COLO829 (cell line): ENCODE measurements around the gene SCML1.
"Not testable (repeated sequence)": the region's sequence is repeated elsewhere in the genome, so short reads cannot be mapped to it uniquely, and the experiment has no call there.

Source experiments
- DNase-seq: peaks from one replicate; pipeline ENCODE4 v3.0.0; 2012; ENCODE audit warnings: low spot score

The SCML1 gene

DNA sequence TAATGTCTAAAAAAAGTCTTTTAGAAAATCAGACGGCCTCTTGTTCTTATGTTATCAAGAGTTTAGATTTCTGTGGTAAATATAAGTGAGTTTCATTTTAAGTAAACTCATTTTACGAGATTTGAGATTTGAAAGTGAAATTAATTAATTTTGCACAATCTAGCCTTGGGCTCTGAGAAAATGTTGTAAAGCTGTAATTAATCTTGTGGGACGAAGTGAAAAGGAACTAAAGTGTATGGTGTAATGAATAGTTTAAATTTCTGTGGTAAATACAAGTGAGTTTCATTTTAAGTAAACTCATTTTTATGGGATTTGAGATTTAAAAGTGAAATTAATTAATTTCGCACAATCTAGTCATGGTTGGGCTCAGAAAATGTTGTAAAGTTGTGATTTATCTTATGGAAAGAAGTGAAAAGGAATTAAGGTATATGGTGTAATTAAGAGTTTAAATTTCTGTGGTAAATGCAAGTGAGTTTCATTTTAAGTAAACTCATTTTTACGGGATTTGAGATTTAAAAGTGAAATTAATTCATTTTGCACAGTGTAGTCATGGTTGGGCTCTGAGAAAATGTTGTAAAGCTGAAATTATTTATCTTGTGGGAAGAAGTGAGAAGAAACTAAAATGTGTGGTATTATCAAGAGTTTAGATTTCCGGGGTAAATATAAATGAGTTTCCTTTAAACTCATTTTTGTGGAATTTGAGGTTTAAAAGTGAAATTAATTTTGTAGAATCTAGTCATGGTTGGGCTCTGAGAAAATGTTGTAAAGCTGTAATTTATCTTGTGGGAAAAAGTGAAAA lies 1.6 kb downstream of the SCML1 start:
- DNase-seq, result no peak

DNA sequence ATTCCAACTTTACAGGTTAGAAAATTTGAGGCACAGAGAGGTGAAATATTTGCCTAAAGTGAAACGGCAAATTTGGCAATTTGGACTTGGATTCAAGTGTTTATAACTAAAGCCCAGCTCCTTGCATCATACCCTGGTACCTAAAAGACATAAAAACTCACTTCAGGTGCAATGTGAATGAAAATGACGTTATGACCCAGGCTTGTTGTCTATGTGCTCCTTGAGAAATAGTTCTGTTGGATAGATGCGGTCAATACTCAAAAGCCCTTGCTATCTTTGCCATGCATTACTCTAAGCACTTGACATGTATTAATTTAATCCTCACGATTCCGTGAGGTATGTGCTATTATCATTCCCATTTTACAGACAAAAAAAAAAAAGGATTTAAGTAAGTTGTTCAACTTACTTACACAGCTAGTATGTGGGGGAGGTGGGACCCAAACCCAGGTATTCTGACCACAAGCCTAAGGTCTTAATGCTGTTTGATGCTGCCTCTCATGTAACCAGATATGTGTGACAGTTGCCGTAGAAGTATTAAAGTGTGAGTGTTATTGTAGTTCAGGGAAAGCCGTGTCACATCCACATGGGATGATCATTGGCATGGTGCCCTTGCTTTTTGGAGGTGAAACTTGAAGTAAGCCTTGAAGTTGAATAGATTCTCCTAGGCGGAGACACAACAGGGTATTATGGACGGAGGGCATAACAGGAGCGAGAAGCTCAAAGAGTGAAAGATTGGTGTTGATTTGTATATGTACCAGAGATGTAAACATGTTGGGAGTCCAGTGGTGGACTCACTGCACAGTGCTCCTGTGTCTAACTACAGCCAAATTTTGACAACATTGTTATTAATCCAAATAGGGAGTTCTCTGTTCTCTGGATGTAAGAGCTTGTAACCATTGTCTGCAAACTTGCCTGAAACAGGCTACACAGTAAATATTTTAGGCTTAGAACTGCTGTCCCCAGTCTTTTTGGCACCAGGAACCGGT lies 3.1 kb downstream of the SCML1 start:
- DNase-seq, result no peak

DNA sequence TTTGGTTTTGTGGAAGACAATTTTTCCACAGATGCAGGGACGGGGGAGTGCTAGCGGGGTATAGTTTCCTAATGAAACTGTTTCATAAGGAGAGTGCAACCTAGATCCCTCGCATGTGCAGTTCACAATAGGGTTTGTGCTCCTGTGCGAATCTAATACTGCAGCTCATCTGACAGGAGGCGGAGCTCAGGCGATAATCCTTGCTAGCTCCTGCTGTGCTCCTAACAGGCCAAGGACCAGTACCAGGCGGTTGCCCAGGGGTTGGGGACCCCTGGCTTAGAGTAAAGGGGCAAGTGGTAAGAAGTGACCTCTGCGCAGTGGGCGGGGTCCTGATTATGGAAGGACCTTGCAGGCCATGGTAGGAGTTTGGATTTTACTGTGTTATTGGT lies 3.8 kb downstream of the SCML1 start:
- no peak for DNase-seq

DNA sequence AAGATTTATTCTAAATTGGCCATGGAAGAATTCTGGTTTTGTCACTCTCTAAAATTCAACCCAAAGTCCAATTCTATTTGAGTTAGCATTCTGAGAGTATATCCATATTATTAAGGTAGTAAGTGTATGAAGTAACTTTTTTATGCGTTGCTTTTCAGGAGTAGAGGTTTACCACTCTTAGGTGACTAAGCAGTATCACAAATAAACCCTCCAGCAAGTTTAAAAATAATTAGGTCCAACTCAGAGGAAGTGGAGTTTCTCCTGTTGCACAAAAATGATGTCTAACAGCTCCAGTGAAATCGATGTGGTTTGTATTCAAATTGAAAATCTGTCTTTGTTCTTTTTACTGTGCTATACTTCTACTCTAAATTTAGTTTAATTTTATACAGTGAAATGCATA lies 6.6 kb downstream of the SCML1 start:
- no peak for DNase-seq

DNA sequence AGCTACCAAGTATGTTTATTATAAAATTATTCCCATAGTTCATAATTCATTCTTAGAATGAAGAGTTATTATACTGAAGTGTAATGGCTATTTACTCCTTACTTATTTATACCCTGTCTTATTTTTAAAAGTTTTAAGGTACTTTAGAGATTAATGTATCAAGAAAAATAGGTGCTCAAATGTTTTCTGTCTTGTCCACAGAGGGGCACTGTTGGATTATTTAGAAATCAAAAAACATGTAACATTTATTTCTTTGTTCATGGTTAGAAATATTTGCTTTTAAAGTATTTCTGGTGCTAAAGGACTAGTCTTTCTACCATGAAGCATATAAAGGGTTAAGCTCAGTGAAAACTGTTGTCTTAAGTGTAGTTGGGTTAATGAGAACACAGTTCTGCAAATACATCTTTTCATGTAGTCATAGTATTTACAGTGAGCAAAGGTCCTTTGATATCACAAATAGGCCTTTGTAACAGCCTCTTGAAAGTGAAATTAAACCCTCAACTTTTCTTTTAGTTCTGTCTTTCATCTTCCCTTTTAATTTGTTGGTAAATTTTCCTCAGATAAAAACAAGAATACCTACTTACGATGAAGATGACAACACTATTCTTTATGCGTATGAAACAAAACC lies 7.7 kb downstream of the SCML1 start:
- DNase-seq, result peak; percentile 28

DNA sequence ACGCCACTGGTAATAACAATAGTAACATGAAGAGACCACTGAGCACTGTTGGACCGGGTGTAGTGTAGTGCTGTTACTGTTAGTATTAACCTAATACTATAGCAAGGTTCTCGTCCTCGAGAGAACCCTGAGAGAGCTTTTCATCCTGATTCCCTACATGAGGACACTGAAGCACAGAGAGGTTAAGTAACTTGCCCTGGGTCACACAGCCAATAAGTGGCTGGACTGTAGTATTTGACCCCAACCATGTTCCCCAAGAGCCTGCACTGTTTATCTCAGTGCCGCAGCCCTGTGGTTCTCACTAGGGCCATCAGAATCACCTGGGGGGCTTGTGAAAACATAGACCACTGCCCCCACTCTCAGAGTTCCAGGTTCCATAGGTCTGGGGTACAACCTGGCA lies 10.4 kb downstream of the SCML1 start:
- no peak for DNase-seq

DNA sequence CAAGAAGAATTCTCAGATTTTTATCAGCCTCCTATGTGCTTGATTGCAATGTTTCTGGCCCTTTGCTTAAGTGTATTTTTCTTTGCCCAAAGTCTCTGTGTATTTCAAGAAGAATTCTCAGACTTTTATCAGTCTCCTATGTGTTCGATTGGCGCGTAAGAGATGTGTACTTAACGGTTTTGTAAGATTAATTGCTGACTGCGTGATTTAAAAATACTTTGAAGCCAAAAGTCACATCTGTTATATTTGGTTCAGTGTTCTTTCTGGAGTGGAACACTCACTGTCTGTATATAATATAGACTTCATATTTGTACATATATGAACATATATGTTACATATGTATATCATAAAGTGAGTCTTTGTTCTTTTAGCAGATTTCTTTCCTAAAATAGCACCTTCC lies 11.4 kb downstream of the SCML1 start:
- no peak for DNase-seq

DNA sequence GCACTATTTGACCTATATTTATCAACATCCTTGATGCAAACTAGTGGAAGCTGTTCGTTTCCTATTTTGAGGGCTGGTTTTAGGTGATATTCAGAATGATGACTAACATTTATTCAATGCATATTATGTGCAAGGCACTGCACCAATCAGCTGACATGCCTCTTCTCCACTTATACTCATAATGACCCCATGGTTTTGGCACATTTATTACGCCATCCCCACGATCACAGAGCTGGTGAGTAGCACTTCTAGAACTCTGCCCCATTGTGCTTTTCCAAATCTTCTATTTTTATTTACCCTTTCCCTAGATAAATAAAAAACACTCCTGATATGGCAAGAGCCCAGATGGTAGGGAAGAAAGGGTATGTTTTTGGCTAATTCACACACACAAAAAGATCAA lies 13.1 kb downstream of the SCML1 start:
- no peak for DNase-seq

DNA sequence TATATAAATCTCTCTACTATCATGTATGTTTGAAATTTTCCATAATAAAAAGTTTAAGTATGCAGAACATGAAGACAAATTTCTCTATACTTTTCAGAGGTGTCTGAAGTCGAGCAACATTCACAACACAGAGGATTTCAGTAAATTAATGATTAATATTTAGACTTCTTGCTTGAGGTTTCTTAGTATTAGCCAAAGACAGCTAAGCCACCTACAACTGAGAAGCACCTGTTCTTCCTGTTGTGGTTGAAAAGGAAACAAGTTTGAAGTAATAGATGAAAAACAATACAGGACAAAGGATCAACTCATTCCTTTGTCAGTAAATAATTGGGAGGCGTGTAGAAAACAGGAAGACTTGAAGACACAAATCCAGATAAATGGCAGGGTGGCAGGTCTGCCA lies 21.1 kb downstream of the SCML1 start:
- no peak for DNase-seq

DNA sequence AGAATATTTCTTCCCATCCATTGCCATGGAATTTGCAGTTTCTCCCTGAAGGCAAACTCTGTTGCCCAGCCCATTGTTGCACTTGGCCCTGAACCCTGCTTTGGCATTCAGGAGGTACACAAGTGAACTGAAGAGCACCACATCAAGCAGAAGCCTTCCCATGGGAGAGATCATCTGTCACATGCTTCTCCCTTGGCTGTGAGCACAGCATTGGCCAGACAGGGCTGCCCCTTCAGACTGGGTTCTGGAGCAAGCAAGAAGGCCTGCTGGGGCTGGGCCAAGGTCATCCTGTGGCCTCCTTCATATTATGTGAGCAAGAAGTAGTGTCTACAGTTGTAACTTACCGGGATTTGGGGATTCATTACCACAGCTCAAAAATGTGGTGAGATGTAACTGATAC lies 22.7 kb downstream of the SCML1 start:
- DNase-seq, result no peak

DNA sequence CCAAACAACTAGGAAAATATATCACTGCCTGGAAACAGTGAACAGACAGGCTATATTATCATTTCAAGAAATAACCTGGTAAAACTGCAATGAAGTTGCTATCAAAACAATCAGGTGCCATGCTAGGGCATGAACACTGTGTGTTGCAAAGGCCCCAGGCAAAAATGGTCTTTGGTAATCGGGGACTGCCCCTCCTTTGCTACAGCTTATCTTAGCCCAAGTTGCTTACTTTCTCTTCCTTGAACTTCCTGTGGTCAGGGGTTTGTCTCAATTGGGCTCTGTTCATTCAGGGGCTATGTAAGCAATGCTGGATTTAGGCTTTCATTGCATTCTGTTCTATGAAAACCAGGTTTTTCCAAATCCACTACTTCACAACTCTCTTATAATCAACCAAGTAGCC lies 30.4 kb downstream of the SCML1 start:
- DNase-seq, result no peak

DNA sequence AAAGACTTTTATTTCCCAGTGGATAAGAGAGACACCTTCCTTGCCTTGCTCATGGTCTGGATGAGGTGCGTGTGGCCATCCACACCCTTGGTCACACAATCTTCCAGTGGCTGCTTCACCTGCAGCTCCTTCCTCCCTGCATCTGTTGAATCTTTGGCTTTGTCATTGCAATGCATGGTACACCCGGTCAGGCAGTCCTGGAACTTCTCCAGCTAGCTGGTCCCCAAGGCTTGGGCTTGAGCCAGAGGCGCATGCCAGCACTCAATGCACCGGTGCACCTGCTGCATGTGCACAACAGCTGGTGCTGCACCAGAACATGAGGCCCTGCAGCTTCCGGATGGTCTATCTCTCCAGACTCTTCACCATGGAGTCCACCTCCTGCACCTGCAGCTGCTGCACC lies 31.7 kb downstream of the SCML1 start:
- DNase-seq, result no peak

DNA sequence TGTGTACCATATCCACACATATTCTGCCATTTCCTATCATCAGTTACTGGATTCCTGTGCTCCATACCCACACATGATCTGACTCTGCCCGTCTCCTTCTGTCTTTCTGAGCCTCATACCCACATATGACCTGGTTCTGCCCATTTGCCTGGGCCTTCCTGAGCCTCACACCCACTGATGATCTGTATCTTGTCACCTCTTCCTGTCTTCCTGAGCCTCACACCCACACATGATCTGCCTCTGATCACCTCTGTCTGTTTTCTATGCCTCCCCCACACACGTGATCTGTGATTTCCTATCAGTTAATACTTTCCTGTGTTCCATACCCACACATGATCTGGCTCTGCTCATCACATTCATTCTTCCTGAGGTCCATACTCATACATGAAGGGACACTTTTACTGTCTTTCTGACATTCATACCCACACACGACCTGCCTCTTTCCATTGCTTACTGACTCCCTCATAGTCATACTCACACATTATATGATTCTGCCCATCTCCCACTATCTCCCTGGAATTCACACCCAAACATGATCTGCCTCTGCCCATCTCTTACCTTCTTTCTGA lies 32.5 kb downstream of the SCML1 start:
- DNase-seq, result no peak

DNA sequence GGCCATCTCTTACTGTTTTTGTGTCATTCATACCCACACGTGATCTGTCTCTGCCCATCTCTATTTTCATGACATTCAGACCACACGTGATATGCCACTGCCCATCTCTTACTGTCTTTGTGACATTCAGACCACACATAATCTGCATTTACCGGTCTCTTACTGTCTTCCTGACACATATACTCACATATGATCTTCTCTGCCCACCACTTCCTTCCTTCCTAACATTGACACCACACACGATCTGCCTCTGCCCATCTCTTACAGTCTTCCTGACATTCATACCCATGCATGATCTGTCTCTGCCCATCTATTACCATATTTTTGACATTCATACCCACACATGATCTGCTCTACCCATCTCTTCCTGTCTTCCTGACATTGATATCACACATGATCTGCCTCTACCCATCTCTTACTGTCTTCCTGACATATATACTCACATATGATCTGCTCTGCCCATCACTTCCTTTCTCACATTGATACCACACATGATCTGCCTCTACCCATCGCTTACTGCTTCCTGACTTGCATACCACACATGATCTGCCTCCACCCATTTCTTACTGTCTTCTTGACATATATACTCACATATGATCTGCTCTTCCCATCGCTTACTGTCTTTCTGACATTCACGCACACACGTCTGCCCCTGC lies 36.1 kb downstream of the SCML1 start:
- no peak for DNase-seq

DNA sequence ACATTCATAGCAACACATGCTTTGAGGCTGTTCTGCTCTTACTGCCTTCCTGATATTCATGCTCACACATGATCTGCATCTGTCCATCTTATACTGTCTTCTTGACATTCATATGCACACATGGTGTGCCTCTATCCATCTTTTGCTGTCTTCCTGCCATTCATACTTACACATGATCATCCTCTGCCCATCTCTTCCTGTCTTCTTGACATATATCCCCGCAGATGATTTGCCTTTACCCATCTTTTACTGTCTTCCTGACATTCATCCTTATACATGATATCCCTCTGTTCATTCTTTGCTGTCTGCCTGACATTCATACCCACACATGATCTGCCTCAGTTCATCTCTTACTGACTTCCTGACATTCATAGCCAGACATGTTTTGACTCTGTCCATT lies 36.8 kb downstream of the SCML1 start:
- DNase-seq, result no peak

DNA sequence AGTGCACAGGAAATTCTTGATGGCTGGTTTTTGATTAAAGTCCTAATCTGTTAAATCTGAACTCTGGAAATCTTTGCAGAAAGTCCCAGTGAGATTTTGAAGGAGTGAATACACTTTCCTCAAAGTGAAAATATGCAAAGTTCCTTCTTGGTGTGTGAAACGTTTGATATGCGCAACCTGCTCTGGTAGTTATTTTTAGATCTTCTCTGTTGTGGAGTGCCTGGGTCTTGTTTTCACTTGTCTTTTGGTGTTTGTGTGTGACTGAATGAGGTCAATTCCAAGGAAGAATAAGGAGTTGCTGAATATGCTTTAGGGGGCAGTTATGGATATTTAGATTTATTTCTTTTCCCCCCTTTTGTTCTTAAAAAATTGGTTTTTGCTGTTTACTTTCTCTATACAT lies 41.7 kb downstream of the SCML1 start:
- DNase-seq, result no peak

DNA sequence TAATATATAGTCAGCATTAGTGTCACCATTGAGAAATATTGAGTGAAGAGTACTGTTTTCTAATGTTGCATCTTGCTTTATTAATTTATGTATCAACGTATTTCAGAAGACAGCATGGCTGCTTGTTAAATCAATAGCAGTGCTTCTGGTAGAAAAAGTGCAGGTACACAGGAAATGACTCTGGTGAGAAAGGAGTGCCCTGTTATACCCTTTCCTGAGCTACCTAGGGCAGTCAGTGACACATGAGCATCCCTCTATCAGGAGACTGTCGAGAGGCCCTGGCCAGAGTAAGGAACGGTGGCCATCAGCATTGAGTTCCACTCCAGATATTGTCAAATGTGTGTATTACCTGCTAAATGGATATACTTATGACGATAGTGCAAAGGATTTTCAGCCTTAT lies 42.1 kb downstream of the SCML1 start:
- DNase-seq, result no peak

DNA sequence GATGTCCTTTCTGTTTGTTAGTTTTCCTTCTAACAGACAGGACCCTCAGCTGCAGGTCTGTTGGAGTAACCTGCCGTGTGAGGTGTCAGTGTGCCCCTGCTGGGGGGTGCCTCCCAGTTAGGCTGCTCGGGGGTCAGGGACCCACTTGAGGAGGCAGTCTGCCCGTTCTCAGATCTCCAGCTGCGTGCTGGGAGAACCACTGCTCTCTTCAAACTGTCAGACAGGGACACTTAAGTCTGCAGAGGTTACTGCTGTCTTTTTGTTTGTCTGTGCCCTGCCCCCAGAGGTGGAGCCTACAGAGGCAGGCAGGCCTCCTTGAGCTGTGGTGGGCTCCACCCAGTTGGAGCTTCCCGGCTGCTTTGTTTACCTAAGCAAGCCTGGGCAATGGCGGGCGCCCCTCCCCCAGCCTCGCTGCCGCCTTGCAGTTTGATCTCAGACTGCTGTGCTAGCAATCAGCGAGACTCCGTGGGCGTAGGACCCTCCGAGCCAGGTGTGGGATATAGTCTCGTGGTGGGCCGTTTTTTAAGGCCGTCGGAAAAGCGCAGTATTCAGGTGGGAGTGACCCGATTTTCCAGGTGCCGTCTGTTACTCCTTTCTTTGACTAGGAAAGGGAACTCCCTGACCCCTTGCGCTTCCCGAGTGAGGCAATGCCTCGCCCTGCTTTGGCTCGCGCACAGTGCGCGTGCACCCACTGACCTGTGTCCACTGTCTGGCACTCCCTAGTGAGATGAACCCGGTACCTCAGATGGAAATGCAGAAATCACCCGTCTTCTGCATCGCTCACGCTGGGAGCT lies 49.5 kb downstream of the SCML1 start:
- DNase-seq, result not testable (repeated sequence)

DNA sequence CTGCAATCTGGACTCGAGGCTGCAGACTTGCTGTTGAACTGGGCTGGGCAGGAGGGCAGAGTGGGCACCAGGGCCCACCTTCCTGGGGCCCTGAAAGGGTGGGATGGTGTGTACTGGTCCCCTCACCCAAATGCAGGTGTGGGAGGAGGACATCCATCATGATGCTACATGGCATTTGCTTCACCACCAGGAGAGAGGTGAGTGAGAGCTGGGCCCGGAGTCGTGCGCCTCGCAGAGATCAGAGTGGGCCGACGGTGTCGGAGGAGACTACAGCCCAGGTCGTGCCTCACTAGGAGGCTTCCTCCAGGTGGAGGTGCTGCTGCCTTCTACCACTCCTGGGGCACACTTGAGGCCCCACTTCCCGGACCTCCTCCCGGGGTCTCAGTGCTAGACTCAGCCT lies 50.3 kb downstream of the SCML1 start:
- no peak for DNase-seq

DNA sequence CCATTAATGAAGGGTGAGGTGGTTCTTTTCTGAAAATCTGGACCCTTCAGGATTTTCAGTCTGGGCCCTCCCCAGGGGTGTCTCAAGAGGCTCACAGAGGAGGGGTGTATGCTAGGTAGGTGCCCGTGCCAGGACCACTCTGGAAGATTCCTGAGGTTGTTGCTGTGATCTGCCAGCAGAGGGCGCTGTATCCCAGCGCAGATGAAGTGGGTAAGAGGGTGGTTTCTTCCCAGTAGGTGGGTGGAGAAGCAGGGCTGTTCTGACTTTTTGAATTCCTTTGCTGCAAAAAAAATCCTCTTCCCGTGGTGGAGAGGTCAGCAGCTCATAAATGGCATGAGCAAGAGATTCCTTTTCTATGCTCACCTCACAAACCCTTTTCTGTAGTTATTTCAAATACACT lies 51.1 kb downstream of the SCML1 start:
- DNase-seq, result peak; percentile 66

DNA sequence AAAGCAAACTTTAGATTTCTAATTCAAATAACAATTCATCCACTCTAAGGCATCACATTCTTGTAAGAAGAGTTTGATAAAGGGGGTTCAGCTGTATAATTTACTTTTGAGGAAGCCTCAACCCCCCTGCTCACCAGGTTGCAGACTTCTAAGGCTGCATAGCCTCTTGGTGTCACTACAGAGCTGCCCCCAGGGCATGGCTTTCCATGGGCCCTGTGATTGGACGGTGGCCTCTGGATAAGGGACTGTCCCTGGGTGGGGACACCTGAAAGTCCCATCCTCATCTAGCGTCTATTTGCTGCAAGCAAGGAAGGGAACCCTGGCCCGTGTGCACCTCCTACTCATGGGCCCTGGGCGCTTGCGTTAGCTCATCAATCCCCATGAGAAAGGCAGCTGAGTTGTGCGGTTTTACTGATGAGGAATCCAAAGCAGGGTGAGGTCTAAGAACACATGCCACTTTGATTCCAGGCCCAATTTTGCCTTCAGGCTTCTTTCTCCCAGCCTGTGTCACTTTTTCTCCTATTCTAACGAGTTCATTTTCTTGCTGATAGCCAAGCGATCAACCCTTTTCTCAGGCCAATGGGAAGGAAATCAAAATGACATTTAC lies 51.8 kb downstream of the SCML1 start:
- peak; percentile 41 for DNase-seq
